Amygdala (tissue), 56 donors: ENCODE measurements around the gene HMG20B.
"Not testable (repeated sequence)": the region's sequence is repeated elsewhere in the genome, so short reads cannot be mapped to it uniquely, and the experiment has no call there.

Source experiments
- DNase-seq, 56 donors: peaks; one replicate each; lab custom pipeline; 2025; lab: John Stamatoyannopoulos, UW

HMG20B gene

DNA sequence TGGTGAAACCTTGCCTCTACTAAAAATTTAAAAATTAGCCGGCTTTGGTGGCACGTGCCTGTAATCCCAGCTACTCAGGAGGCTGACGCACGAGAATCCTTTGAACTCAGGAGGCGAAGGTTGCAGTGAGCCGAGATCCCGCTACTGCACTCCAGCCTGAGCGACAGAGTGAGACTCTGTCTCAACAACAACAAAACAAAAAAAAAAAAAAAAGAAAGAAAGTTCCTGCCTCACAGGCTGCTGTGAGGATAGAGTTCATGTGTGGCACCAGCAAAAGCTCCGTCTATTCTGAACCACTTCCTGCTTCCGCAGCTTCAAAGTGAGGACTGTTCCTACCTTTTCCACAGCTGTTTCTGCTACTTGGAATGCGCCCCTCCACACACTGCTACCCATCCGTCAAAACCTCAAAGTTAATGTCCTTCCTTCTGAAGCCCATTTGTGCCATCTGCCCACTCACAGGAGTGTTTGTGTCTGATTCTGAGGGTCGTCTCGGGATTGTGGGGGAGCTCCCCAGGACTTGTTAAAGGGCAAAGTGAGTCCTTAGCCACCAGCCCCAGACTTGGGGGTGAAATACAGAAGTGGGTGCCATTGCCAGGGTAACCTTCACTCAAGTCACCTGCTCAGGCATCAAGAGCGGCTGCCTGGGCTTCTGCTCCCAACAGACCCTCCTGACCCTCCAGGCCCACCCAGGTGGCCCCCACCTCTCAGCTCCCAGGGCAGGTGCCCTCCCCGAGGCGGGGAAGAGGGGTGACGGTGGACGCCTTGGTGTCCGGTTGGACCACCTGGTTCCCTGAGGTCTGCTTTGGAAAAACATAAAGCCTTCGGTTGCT, 18.3 kb upstream of the HMG20B start:
- DNase-seq: no peak

DNA sequence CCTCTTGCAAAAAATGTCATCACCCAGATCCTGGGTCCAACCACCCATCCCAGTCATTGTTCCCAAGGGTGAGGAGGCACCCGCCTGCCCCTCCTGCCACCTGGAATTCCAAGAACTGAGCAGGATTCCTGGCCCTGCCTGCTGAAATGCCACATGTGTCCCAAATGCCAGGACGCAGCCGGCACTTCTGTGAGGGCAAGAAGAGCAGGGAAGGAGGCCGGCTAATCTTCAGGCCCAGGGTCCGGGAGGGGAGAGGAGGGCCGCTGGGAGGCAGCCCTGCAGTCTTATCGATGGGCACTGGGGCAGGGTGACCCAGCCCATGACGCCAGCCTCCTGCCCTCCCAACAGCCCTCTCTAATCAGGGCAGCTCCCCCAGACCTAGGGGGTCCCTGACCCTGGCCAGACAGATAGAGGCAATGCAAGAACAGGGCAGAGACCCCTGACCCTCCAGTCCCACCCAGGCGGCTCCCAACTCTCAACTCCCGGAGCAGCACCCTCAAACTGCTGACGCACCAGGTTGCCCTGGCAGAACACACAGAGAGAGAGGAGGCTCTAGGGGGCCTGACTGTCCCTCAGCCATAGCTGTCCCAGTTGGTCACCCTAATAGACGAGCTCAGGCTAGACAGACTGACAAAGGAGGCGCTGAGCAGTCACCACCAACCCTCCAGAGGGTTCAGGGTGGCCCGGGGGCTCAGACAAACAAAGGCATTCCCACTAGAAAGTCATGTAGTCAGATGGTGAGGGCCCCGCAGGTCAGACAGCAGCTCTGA, 16.9 kb upstream of the HMG20B start:
- DNase-seq: no peak

DNA sequence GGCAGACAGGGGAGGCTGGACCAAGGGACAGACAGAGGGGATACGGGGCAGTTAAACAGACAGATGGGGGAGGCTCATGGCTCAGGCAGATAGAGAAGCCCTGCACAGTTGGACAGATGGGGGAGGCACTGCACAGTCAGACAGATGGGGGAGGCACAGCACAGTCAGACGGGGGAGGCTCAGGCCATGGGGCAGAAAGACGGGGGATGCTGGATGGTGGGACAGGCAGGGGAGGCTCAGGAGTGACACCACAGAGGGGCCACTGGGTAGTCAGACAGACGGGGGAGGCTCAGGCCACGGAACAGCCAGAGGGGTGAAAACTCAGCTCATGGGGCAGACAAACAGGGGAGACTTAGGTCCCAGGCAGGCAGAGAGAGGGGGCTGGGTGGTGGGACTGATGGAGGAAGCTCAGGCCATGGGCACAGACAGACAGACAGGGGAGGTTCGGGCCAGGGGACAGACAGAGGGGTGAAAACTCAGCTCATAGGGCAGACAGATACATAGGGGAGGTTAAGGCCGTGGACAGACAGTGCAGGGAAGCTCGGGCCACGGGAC, 16.2 kb upstream of the HMG20B start:
- DNase-seq: no peak

DNA sequence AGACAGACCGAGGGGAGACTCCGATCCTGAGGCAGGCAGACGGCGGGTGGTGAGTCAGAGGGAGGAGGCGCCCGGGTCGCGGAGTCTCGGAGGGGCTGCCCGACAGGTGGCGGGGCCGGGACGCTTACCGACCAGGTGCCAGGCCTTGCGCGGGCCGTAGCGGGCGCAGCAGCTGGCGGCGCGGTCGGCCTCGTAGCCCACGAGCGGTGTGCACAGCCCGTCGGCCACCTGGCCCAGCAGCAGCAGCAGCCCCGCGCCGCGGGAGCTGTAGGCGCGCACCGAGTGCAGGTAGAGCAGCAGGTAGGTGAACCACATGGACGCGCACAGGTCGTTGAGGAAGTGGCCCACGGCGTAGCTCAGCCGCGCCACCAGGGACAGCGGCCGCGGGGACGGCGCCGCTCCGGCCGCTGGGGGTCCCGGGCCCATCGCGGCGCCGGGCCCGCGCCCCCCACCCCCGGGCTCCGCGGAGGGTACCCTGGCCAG, 15.7 kb upstream of the HMG20B start:
- peak in 1 of 56 donors; percentile 16 for DNase-seq

DNA sequence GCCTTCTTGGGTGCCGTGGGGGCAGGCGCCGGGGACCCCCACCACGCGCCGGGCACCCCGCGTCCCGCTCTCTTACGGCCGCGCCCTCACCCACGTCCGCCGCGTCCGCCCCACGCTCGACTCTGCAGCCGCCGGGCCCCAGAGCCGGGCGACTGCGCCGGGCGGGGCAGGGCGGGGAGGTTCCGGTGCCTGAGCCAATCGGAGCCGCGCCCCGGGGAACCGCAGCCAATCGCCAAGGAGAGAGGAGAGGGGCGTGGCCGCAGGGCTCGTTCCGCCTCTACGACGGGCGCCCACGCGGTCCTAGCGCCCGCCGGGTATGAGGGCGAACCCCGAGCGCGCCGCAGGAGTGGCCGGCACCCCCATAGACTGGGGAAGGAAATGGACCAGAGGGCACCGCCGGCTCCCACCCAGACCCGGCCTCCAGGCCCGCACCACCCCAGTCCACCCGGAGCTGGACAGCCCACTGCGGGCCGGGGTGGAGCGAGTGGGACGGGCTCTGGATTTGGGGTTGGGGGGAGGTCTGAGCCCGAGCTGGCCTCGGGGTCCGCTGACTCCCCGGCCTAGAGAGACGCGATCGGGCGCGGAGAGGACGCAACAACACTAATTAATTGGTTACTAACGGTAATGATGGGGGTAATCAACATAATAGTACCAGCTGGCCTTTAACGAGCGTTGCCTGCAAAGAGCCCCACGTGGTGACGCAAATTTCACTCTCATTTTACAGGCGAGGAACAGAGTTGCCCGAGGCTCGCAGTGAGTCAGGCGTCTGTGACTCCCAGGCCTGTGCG, 15.1 kb upstream of the HMG20B start, which contains the start of gene MFSD12:
MFSD12 (minus strand) TSS at position 126 of the 788 bp plus-strand sequence. CDS start 183 bp downstream, outside the sequence.
- DNase-seq: peak; percentile 48 to 97 (median 86)

DNA sequence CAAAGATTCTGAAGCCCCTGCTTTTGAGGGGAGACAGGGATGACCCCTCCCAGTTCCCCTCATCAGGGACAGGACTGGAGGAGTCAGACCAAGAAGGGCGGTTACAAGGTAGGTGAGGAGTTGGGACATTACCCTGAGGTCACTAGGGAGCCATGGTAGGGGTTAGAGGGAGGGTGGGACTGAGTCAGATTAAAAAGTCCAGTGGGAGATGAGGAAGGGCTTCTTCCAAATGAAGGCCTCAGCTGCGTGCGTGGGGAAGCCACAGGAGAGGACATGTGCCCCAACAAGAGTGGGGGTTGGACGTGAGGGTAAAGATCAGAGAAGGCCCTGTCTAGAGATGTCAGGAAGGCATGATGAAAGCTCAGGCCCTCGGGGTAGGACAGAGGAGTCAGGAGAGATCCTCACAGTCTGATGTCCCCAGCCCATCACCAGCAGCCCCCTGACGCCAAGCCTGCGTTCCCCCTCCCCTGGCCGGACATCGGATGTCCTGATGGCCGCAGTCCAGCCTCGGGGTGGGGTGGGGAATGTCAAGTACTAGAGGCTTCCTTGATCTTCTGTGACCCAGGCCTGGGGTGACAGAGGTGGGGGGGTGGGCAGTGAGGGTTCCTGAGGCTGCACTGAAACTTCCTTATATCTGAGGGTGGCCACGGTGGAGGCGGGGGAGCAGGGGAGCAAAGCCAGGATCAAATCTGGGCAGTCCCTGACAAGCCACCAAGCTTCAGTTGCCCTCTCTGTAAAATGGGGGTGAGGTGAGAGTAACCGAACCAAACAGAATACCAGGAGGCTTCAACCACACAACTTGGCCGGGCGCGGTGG, 8.8 kb upstream of the HMG20B start:
- no peak for DNase-seq

DNA sequence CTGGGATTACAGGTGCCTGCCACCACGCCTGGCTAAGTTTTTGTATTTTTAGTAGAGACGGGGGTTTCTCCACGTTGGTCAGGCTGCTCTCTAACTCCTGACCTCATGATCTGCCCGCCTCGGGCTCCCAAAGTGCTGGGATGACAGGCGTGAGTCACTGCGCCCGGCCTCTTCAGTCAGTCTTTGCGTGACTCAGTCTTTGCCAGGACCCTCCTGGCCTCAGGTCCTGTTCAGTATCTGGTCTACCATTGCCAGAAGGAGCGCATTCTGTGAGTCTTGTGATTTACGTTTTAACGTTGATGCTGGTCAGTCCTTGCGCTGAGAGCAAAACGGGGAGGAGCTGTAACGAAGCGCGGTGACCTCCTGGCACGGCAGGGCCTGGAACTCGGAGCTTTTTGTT, 7.6 kb upstream of the HMG20B start:
- DNase-seq: no peak

DNA sequence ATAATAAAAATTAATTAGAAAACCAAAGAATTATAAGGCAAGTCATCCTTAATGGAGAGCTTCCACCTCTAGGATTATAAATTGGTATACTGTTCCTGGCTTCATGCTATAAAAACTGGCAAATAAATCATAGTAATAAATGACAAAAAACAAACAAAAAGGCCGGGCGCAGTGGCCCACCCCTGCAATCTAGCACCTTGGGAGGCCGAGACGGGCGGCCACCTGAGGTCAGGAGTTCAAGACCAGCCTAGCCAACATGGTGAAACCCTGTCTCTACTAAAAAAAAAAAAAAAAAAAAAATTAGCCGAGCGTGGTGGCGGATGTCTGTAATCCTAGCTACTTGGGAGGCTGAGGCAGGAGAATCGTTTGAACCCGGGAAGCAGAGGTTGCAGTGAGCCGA, 2.7 kb upstream of the HMG20B start:
- not testable (repeated sequence) for DNase-seq

DNA sequence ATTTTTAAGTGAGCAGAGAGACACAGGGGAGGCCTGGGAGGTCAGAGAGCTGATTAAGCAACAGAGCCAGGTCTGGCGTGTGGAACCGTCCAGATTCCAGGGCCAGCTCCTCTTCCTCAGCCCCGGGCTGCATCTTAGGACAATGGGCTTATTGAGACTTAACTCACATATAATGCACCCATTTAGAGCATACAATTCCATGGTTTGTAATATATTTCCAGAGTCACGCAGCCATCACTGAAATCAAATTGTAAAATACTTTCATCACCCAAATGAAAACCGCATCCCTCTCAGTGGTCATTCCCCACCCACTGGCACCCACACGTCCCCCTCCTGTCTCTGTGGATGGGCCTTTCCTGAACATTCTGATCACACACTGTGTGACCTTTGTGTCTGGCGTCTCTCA, 2.1 kb upstream of the HMG20B start:
- DNase-seq: peak in 32 of 56 donors; percentile 16 to 79 (median 54)

DNA sequence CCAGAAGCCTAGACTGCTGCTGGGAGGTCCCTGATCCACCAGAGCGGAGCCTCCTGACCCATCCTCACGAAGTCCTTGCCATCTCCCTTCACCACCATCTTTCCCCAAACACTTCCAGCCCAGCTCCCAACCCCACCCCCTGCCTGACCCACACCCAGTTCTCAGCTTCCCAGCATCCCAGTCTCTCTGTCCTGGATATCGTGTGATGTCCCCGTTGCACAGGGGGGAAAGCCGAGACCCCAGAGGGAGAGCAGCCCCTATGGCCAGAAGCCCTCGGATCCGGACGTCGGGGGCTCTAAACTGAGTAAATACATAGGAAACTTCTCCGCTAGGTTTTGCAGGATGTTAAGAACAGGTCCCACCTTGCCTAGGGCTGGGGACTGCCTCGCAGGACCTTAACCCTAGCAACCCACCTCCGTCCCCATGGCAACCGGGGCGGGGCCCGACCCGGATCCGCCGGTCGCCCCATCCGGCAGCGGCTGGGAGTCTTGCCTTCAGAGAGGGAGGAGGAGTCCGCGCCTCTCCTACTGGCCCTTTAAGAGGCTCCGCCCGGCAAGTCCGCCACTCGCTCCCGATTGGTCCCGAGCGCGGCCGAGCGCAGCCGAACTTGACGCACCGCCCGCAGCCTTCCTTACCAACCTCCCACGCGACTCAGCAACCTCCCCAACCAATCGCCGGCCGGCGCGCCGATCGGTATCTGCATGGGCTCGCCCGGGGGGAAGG, 451 bp upstream of the HMG20B start:
- DNase-seq: peak; percentile 70 to 100 (median 99)

DNA sequence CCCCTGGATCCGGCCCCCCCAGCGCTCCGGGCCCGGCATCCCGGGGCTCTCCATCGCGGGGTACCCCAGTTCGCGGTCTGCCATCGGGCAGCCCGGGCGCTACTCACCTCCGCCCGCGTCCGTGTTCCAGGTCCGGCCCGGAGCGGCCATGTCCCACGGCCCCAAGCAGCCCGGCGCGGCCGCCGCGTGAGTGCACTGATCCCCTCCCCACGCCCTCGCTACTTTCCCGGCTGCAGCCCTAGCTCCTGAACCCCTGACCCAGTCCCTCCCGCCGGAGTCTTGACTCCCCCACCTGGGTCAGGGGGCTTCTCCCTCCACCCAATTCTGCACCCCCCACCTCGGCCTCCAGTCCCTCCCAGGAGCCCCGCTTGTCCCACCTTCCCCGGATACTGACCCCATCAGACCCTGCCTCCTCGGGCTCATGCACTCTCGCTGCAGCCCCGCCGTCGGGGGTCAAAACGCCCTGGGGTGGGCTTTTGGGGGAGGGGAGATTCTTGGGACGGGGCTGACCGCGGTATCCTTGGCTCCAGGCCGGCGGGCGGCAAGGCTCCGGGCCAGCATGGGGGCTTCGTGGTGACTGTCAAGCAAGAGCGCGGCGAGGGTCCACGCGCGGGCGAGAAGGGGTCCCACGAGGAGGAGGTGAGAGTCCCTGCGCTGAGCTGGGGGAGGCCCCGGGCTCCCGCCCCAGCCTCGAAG, 566 bp downstream of the HMG20B start:
- peak in 1 of 56 donors; percentile 55 for DNase-seq

DNA sequence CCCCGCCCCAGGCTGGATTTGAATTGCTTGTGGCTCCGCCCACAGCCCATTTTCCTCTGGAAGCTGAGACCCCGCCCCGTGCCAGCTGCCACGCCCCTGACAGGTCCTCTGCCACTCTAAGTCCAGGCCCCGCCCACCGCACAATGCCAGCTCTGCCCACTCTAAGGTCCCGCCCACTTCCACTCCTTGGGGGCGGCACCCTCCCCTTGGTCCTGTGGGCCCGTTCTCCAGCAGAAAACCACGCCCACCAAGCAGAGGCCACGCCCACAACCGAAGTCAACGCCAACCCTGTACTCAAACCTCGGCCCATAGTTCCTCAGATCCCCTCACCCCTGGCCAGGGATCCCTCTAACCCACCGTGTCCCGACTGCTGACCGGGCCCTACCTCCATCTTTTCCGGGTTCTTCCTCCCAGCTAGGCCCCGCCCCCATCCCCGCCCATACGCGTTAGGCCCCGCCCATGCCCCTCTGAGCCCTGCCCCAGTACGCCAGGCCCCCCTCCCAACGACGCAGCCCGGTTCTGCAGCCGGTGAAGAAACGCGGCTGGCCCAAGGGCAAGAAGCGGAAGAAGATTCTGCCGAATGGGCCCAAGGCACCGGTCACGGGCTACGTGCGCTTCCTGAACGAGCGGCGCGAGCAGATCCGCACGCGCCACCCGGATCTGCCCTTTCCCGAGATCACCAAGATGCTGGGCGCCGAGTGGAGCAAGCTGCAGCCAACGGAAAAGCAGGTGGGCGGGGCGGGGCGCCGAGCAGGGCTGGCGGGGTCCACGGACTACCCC, 1.3 kb downstream of the HMG20B start:
- DNase-seq: peak in 47 of 56 donors; percentile 6 to 94 (median 65)

DNA sequence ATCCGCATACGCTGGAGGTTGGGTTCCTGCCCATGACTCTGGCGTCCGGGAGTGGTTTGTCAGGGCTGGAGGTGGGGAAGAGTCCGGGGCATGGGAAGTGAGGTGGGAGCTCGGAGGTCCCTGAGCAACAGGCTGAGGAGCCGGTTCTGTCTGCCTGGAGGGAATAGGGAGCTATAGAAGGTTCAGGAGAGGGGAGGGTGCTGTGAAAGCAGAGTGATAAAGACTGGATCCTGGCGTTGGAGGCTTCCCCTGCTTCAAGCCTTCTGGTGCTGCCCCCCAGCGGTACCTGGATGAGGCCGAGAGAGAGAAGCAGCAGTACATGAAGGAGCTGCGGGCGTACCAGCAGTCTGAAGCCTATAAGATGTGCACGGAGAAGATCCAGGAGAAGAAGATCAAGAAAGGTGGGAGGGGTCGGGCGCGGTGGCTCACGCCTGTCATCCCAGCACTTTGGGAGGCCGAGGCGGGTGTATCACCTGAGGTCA, 2.6 kb downstream of the HMG20B start:
- DNase-seq: peak in 7 of 56 donors; percentile 6 to 34 (median 18)

DNA sequence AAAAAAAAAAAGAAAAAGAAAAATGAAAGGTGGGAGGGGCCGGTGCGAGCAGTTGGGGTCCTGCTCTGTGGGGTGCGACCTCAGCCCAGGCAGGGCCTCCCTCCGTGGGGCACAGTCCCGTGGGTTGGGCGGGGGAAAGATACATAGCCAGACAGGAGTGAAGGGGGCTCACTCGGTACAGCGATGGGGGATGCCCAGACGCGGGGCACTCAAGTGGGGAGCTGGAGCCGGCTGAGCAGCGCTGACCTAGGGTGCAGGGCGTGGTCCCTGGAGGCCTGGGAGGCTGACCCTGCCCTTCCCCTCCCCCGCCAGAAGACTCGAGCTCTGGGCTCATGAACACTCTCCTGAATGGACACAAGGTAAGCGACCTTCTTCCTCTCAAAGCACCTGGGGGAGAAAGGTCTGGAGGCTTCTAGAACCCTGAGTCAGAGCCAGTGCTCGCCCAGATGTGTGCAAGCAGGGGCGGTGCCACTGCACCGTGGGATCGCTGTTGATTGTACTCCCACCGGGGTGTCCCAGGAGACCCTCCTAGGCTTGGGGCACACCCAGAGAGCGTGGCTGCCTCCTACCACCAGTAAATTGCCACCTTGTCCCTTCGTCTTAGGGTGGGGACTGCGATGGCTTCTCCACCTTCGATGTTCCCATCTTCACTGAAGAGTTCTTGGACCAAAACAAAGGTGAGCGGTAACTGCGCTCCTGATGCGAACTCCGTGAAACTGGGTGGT, 3.4 kb downstream of the HMG20B start:
- DNase-seq: no peak

DNA sequence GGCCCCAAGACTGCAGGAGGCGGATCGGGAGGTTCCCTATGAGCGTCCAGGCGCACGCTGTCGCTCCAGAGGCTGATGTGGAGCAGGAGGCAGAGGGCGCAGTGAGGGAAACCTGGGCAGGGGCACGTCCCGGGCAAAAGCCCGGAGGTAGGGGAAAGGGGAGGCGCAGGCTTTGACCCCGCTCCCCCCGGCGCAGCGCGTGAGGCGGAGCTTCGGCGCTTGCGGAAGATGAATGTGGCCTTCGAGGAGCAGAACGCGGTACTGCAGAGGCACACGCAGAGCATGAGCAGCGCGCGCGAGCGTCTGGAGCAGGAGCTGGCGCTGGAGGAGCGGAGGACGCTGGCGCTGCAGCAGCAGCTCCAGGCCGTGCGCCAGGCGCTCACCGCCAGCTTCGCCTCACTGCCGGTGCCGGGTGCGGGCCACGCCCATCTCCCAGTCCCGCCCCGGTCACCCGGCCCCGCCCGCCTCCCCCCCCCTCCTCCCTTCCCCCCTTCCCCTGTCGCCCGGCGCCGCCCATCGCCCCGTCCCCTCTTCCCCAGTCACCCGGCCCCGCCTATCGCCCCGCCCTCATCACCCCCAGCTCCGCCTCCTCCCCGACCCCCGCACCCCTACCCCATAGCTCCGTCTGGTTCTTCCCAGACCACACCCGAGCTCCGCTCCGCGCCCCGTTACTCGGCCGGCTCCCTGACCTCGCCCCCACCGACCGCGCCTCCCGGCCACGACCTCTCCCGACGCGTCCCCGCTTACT, 4.1 kb downstream of the HMG20B start:
- peak in 39 of 56 donors; percentile 10 to 89 (median 40) for DNase-seq
